Measurements from ENCODE around the gene RMP24.
"Not testable (repeated sequence)": the region's sequence is repeated elsewhere in the genome, so short reads cannot be mapped to it uniquely, and the experiment has no call there.

RMP24 gene

DNA sequence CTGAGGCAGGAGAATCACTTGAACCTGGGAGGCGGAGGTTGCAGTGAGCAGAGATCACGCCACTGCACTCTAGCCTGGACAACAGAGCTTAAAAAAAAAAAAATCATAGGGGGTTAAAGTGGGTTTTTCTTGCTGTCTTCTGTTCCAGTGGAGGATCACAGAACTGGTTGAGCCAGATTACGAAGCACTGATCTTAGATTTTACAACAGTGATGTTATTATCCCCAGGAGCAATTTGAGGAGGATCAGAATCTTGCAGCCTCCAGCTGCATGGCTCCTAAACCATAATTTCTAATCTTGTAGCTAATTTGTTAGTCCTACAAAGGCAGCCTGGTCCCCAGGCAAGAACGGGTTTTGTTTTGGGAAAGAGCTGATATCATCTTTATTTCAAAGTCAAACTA lies 4.6 kb upstream of the RMP24 start:
- not testable (repeated sequence) for H3K27me3 ChIP-seq (ENCODE audit: insufficient read depth); H2AFZ ChIP-seq; H3K9me2 ChIP-seq (ENCODE audit: insufficient read depth); H3K4me2 ChIP-seq; H3K4me1 ChIP-seq (ENCODE audit: insufficient read depth); H3K4me3 ChIP-seq; H3K27ac Mint-ChIP-seq; H3K4me3 Mint-ChIP-seq; H3F3A ChIP-seq (replicated peaks; ENCODE audit: low read depth); ATAC-seq; H3K4me1 Mint-ChIP-seq; H3K27me3 Mint-ChIP-seq (ENCODE audit: insufficient read depth, low read depth, poor library complexity); DNase-seq (ENCODE audit: low spot score); H4K20me1 ChIP-seq (replicated peaks; ENCODE audit: insufficient read depth); H3K27ac ChIP-seq (ENCODE audit: low read depth); H3K79me2 ChIP-seq (replicated peaks; ENCODE audit: insufficient read depth); H3K36me3 ChIP-seq (ENCODE audit: insufficient read depth)
- H3K36me3 Mint-ChIP-seq (ENCODE audit: low read depth): peaks cover 12% of the 10 kb centered on the region
- H3K9me3 Mint-ChIP-seq: peaks cover 12% of the 10 kb centered on the region; the same call in 2 of the 3 replicates

DNA sequence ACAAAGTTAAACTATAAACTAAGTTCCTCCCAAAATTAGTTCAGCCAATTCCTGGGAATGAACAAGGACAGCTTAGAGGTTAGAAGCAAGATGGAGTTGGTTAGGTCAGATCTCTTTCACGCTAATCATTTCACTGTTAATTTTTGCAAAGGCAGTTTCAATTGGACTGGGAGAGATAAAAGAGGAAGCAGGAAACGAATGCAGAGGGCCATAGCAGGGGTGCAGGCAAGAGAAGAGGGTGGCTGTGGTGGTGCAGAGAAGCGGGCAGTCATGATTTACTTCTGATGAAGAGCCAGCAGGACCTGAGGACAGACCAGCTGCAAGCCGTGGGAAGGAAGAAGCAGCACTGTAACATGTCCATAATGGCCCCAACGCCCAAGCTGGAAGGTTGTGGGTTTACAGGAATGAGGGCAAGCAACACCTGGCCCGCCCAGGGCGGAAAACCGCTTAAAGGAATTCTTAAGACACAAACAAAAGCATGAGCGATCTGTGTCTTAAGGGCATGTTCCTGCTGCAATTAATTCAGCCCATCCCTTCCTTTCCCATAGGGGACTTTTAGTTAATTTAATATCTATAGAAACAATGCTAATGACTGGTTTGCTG lies 4.1 kb upstream of the RMP24 start:
- H3K27me3 Mint-ChIP-seq (ENCODE audit: insufficient read depth, low read depth, poor library complexity): peaks cover 7% of the 10 kb centered on the region
- Histone ChIP-seq H3K4me1 (ENCODE audit: insufficient read depth) (peaks cover 11% of the 10 kb centered on the region), H3K27ac (ENCODE audit: low read depth) (no peak overlapping the region), H2AFZ (no peak overlapping the region), H3K9me2 (ENCODE audit: insufficient read depth) (no peaks in the 10 kb centered on the region; the same call in 1 of the 2 replicates), H3K4me2 (no peak overlapping the region), H3K4me3 (no peak overlapping the region), H3K27me3 (ENCODE audit: insufficient read depth) (no peaks in the 10 kb centered on the region), H3K79me2 (replicated peaks; ENCODE audit: insufficient read depth) (peaks cover 8% of the 10 kb centered on the region), H3K36me3 (ENCODE audit: insufficient read depth) (no peaks in the 10 kb centered on the region), H4K20me1 (replicated peaks; ENCODE audit: insufficient read depth) (no peaks in the 10 kb centered on the region), H3F3A (replicated peaks; ENCODE audit: low read depth) (peaks cover 9% of the 10 kb centered on the region; the same call in 1 of the 2 replicates)
- ATAC-seq (no peak), DNase-seq (ENCODE audit: low spot score) (no peak)
- H3K36me3 Mint-ChIP-seq (ENCODE audit: low read depth): peaks cover 15% of the 10 kb centered on the region
- no peak overlapping the region for H3K27ac Mint-ChIP-seq
- H3K4me3 Mint-ChIP-seq: no peak overlapping the region
- peaks cover 9% of the 10 kb centered on the region; the same call in 2 of the 3 replicates for H3K9me3 Mint-ChIP-seq
- peaks cover 11% of the 10 kb centered on the region for H3K4me1 Mint-ChIP-seq
- TF ChIP-seq, protein P1, sequence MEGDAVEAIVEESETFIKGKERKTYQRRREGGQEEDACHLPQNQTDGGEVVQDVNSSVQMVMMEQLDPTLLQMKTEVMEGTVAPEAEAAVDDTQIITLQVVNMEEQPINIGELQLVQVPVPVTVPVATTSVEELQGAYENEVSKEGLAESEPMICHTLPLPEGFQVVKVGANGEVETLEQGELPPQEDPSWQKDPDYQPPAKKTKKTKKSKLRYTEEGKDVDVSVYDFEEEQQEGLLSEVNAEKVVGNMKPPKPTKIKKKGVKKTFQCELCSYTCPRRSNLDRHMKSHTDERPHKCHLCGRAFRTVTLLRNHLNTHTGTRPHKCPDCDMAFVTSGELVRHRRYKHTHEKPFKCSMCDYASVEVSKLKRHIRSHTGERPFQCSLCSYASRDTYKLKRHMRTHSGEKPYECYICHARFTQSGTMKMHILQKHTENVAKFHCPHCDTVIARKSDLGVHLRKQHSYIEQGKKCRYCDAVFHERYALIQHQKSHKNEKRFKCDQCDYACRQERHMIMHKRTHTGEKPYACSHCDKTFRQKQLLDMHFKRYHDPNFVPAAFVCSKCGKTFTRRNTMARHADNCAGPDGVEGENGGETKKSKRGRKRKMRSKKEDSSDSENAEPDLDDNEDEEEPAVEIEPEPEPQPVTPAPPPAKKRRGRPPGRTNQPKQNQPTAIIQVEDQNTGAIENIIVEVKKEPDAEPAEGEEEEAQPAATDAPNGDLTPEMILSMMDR (conservative IDR thresholded peaks at IDR 0.05; ENCODE audit: low read depth in 2 of 2): no peak
- TF ChIP-seq NANOG (IDR thresholded peaks at IDR 0.05; ENCODE audit: borderline replicate concordance) (no peak), JUNB (IDR thresholded peaks at IDR 0.05; ENCODE audit: unreplicated experiment) (no peak), ZNF331 (CRISPR knock-in tag; IDR thresholded peaks at IDR 0.05; ENCODE audit: low read depth) (no peak), EZH2phosphoT487 (IDR thresholded peaks at IDR 0.05; ENCODE audit: unreplicated experiment) (no peak), EZH2 (IDR thresholded peaks at IDR 0.05; ENCODE audit: low read depth, unreplicated experiment) (no peak)
- TF ChIP-seq, protein P2, sequence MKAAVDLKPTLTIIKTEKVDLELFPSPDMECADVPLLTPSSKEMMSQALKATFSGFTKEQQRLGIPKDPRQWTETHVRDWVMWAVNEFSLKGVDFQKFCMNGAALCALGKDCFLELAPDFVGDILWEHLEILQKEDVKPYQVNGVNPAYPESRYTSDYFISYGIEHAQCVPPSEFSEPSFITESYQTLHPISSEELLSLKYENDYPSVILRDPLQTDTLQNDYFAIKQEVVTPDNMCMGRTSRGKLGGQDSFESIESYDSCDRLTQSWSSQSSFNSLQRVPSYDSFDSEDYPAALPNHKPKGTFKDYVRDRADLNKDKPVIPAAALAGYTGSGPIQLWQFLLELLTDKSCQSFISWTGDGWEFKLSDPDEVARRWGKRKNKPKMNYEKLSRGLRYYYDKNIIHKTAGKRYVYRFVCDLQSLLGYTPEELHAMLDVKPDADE (IDR thresholded peaks at IDR 0.05): no peak
- TF ChIP-seq, protein P3, sequence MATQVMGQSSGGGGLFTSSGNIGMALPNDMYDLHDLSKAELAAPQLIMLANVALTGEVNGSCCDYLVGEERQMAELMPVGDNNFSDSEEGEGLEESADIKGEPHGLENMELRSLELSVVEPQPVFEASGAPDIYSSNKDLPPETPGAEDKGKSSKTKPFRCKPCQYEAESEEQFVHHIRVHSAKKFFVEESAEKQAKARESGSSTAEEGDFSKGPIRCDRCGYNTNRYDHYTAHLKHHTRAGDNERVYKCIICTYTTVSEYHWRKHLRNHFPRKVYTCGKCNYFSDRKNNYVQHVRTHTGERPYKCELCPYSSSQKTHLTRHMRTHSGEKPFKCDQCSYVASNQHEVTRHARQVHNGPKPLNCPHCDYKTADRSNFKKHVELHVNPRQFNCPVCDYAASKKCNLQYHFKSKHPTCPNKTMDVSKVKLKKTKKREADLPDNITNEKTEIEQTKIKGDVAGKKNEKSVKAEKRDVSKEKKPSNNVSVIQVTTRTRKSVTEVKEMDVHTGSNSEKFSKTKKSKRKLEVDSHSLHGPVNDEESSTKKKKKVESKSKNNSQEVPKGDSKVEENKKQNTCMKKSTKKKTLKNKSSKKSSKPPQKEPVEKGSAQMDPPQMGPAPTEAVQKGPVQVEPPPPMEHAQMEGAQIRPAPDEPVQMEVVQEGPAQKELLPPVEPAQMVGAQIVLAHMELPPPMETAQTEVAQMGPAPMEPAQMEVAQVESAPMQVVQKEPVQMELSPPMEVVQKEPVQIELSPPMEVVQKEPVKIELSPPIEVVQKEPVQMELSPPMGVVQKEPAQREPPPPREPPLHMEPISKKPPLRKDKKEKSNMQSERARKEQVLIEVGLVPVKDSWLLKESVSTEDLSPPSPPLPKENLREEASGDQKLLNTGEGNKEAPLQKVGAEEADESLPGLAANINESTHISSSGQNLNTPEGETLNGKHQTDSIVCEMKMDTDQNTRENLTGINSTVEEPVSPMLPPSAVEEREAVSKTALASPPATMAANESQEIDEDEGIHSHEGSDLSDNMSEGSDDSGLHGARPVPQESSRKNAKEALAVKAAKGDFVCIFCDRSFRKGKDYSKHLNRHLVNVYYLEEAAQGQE (IDR thresholded peaks at IDR 0.05; ENCODE audit: unreplicated experiment): no peak
- TF ChIP-seq, protein P4, sequence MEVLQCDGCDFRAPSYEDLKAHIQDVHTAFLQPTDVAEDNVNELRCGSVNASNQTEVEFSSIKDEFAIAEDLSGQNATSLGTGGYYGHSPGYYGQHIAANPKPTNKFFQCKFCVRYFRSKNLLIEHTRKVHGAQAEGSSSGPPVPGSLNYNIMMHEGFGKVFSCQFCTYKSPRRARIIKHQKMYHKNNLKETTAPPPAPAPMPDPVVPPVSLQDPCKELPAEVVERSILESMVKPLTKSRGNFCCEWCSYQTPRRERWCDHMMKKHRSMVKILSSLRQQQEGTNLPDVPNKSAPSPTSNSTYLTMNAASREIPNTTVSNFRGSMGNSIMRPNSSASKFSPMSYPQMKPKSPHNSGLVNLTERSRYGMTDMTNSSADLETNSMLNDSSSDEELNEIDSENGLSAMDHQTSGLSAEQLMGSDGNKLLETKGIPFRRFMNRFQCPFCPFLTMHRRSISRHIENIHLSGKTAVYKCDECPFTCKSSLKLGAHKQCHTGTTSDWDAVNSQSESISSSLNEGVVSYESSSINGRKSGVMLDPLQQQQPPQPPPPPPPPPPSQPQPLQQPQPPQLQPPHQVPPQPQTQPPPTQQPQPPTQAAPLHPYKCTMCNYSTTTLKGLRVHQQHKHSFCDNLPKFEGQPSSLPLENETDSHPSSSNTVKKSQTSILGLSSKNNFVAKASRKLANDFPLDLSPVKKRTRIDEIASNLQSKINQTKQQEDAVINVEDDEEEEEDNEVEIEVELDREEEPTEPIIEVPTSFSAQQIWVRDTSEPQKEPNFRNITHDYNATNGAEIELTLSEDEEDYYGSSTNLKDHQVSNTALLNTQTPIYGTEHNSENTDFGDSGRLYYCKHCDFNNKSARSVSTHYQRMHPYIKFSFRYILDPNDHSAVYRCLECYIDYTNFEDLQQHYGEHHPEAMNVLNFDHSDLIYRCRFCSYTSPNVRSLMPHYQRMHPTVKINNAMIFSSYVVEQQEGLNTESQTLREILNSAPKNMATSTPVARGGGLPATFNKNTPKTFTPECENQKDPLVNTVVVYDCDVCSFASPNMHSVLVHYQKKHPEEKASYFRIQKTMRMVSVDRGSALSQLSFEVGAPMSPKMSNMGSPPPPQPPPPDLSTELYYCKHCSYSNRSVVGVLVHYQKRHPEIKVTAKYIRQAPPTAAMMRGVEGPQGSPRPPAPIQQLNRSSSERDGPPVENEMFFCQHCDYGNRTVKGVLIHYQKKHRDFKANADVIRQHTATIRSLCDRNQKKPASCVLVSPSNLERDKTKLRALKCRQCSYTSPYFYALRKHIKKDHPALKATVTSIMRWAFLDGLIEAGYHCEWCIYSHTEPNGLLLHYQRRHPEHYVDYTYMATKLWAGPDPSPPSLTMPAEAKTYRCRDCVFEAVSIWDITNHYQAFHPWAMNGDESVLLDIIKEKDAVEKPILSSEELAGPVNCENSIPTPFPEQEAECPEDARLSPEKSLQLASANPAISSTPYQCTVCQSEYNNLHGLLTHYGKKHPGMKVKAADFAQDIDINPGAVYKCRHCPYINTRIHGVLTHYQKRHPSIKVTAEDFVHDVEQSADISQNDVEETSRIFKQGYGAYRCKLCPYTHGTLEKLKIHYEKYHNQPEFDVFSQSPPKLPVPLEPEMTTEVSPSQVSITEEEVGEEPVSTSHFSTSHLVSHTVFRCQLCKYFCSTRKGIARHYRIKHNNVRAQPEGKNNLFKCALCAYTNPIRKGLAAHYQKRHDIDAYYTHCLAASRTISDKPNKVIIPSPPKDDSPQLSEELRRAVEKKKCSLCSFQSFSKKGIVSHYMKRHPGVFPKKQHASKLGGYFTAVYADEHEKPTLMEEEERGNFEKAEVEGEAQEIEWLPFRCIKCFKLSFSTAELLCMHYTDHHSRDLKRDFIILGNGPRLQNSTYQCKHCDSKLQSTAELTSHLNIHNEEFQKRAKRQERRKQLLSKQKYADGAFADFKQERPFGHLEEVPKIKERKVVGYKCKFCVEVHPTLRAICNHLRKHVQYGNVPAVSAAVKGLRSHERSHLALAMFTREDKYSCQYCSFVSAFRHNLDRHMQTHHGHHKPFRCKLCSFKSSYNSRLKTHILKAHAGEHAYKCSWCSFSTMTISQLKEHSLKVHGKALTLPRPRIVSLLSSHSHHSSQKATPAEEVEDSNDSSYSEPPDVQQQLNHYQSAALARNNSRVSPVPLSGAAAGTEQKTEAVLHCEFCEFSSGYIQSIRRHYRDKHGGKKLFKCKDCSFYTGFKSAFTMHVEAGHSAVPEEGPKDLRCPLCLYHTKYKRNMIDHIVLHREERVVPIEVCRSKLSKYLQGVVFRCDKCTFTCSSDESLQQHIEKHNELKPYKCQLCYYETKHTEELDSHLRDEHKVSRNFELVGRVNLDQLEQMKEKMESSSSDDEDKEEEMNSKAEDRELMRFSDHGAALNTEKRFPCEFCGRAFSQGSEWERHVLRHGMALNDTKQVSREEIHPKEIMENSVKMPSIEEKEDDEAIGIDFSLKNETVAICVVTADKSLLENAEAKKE (CRISPR knock-in tag; IDR thresholded peaks at IDR 0.05): no peak

All from GM23338 (cell line).